Measurements from ENCODE around the gene SNED1.

The SNED1 gene

GRCh38 chr2:241020629-241021190 lies 22.3 kb downstream of the SNED1 start:
- Histone ChIP-seq H3K27ac (replicated peaks) (no peak overlapping the region), H3K27me3 (ENCODE audit: insufficient read depth, poor library complexity, severe bottlenecking) (no peaks in the 10 kb centered on the region), H3K4me3 (replicated peaks; ENCODE audit: insufficient read depth, low read length) (no peak overlapping the region)
- DNase-seq (ENCODE audit: low read depth in 1 of 2, low spot score in 1 of 2): no peak
- TF ChIP-seq SPI1 (IDR thresholded peaks at IDR 0.05; ENCODE audit: borderline replicate concordance, low read depth) (no peak), POLR2AphosphoS5 (IDR thresholded peaks at IDR 0.05; ENCODE audit: low read depth) (no peak), REST (IDR thresholded peaks at IDR 0.05; ENCODE audit: insufficient replicate concordance, low read depth) (no peak), CTCF (IDR thresholded peaks at IDR 0.05; ENCODE audit: insufficient read depth, low read length) (no peak), GABPA (IDR thresholded peaks at IDR 0.05; ENCODE audit: low read depth) (no peak)

GRCh38 chr2:241025639-241026038 lies 27.2 kb downstream of the SNED1 start:
- H3K27me3 ChIP-seq (ENCODE audit: insufficient read depth, poor library complexity, severe bottlenecking): no peaks in the 10 kb centered on the region
- DNase-seq (ENCODE audit: low read depth in 1 of 2, low spot score in 1 of 2): no peak
- no peak overlapping the region for H3K27ac ChIP-seq (replicated peaks)
- no peak overlapping the region for H3K4me3 ChIP-seq (replicated peaks; ENCODE audit: insufficient read depth, low read length)
- TF ChIP-seq CTCF (IDR thresholded peaks at IDR 0.05; ENCODE audit: insufficient read depth, low read length) (no peak), GABPA (IDR thresholded peaks at IDR 0.05; ENCODE audit: low read depth) (no peak), SPI1 (IDR thresholded peaks at IDR 0.05; ENCODE audit: borderline replicate concordance, low read depth) (no peak), REST (IDR thresholded peaks at IDR 0.05; ENCODE audit: insufficient replicate concordance, low read depth) (no peak), POLR2AphosphoS5 (IDR thresholded peaks at IDR 0.05; ENCODE audit: low read depth) (no peak)

GRCh38 chr2:241029599-241030332 lies 31.3 kb downstream of the SNED1 start:
- no peak for TF ChIP-seq CTCF (IDR thresholded peaks at IDR 0.05; ENCODE audit: insufficient read depth, low read length)
- no peak for TF ChIP-seq GABPA (IDR thresholded peaks at IDR 0.05; ENCODE audit: low read depth)
- TF ChIP-seq REST (IDR thresholded peaks at IDR 0.05; ENCODE audit: insufficient replicate concordance, low read depth): no peak
- no peak for TF ChIP-seq SPI1 (IDR thresholded peaks at IDR 0.05; ENCODE audit: borderline replicate concordance, low read depth)
- TF ChIP-seq POLR2AphosphoS5 (IDR thresholded peaks at IDR 0.05; ENCODE audit: low read depth): no peak
- H3K27ac ChIP-seq (replicated peaks): no peak overlapping the region
- no peak for DNase-seq (ENCODE audit: low read depth in 1 of 2, low spot score in 1 of 2)
- H3K4me3 ChIP-seq (replicated peaks; ENCODE audit: insufficient read depth, low read length): no peak overlapping the region
- no peaks in the 10 kb centered on the region for H3K27me3 ChIP-seq (ENCODE audit: insufficient read depth, poor library complexity, severe bottlenecking)
